Gastrocnemius medialis (tissue), 4 donors: ENCODE data around the gene IMPDH1.

Source experiments
- CTCF ChIP-seq, 5 experiments: fragments of 450-650 bp in 3 of 5; fragments of 200-600 bp in 2 of 5; sonication (generic) in 2 of 5; IDR thresholded peaks in 4 of 5; conservative IDR thresholded peaks in 1 of 5; 1 replicate in 4 of 5; 2 replicates in 1 of 5; pipeline ENCODE4 v1.5.1; 2016 to 2019; ENCODE audit warnings: antibody characterized with exemption in 5 of 5, mild to moderate bottlenecking in 3 of 5, moderate library complexity in 3 of 5
- POLR2A ChIP-seq, 2 donors: fragments of 450-650 bp; IDR thresholded peaks; one replicate each; pipeline ENCODE4 v1.6.1; 2017; ENCODE audit warnings: antibody characterized with exemption in 2 of 2, mild to moderate bottlenecking in 2 of 2, moderate library complexity in 2 of 2

- no peak for TF ChIP-seq CTCF (IDR thresholded peaks at IDR 0.05 in 4 of 5, conservative IDR thresholded peaks at IDR 0.05 in 1 of 5)
- no peak for TF ChIP-seq POLR2A (IDR thresholded peaks at IDR 0.05)
Observed at GRCh38 chr7:128421384-128421783, 11.6 kb upstream of the IMPDH1 start.
